Heart right ventricle (tissue), 16 donors: ENCODE results near the gene ALDH1A3. TPM values are rescaled to one million over a fixed set of nuclear protein-coding genes. Genes with fewer than 3 reads are reported as not detected.
A peak's percentile ranks its signal among the peaks of the same experiment; 100 is the strongest.

Source experiments
- ATAC-seq, 8 donors: fragments of 200-7000 bp; cut with Tn5 transposase; one replicate each; pipeline ENCODE4 v1.9.1; 2020; ENCODE audit warnings: mild to moderate bottlenecking in 8 of 8, moderate library complexity in 8 of 8, moderate number of reproducible peaks in 1 of 8
- DNase-seq, 2 donors: peaks; one replicate each; pipeline ENCODE4 v3.0.0-alpha.2; 2020
- H3K27ac ChIP-seq, 10 donors: fragments of 200-600 bp; sonication (generic) in 2 of 10; one replicate each; pipeline versions ENCODE4 v1.5.0 to v1.8.0; 2020 to 2022; ENCODE audit warnings: mild to moderate bottlenecking in 3 of 10
- H3K27me3 ChIP-seq, 7 donors: fragments of 200-600 bp; one replicate each; pipeline ENCODE4 v1.8.0; 2021 to 2022; ENCODE audit warnings: mild to moderate bottlenecking in 2 of 7
- H3K36me3 ChIP-seq, 9 donors: fragments of 200-600 bp; sonication (generic) in 1 of 9; one replicate each; pipeline versions ENCODE4 v1.5.0 to v1.8.0; 2020 to 2022; ENCODE audit warnings: mild to moderate bottlenecking in 2 of 9
- H3K4me1 ChIP-seq, 9 donors: fragments of 200-600 bp; sonication (generic) in 1 of 9; one replicate each; pipeline versions ENCODE4 v1.5.0 to v1.8.0; 2020 to 2022; ENCODE audit warnings: mild to moderate bottlenecking in 4 of 9
- H3K4me3 ChIP-seq, 10 donors: fragments of 200-600 bp; sonication (generic) in 2 of 10; one replicate each; pipeline versions ENCODE4 v1.5.0 to v1.8.0; 2020 to 2022; ENCODE audit warnings: mild to moderate bottlenecking in 7 of 10, moderate library complexity in 2 of 10
- H3K9me3 ChIP-seq, 11 donors: fragments of 200-600 bp in 10 of 11; sonication (generic) in 2 of 11; one replicate each; pipeline versions ENCODE4 v1.5.0 to v1.8.0; 2013 to 2022; ENCODE audit warnings: mild to moderate bottlenecking in 2 of 11, control low read depth in 1 of 11, moderate library complexity in 1 of 11
- CTCF ChIP-seq, 9 donors: fragments of 200-600 bp; sonication (generic) in 2 of 9; IDR thresholded peaks; one replicate each; pipeline versions ENCODE4 v1.5.0 to v1.8.0; 2021 to 2022; ENCODE audit warnings: antibody characterized with exemption in 9 of 9, mild to moderate bottlenecking in 5 of 9, moderate library complexity in 1 of 9
- WGBS, 2 donors: extraction: QIAGEN DNeasy Blood & Tissue Kit; methylation state at CpG; one replicate each; pipeline ENCODE4 v1.1.7; 2013; ENCODE audit warnings: inconsistent platforms in 1 of 2; 5-methylcytosine and 5-hydroxymethylcytosine counted together
- intact Hi-C, 10 donors: fragments of 100-400 bp; cut with DNase I; formaldehyde crosslinking; loops; one replicate each; pipeline versions ENCODE4 v1.11.1 to v1.14.2; 2022
- polyA plus RNA-seq, 2 donors: library from polyadenylated mRNA; stranded (reverse); fragments of 200-250 nt; gene quantifications; one replicate each; pipeline ENCODE4 v1.2.3, GENCODE V29; 2013
- total RNA-seq, 10 donors: library from RNA; stranded (reverse); fragmentation: NEBNext Ultra II Directional in 3 of 10; extraction: Animal tissue kit (Norgen Biotek cat#: 25700) in 3 of 10; gene quantifications; one replicate each; pipeline versions ENCODE4 v1.2.1 to v1.2.4, GENCODE V29; 2021 to 2023
- donor health status: Arrhythmogenic right ventricular cardiomyopathy.
- donor health status: ischemic (EF 13 %, LVEDD 7.1; RV severe dilation, severe dysfunction).
- donor health status: healthy with polysubstance abuse.
- donor health status: DM: no; HTN: yes; CAD: no.
- donor health status: DM: no; HTN: no; CAD: no.
- donor health status: ischemic (EF 25% LVEDD 6.9; RV normal size, moderate dysfunction).
- donor health status: ischemic (EF 25% LVEDD 5.7; RV mildly dilated, moderate dysfunction).
- donor health status: healthy.
- donor health status: DM: yes; HTN: yes; CAD: no.
- donor health status: Ischemic cardiomyopathy.
- donor health status: ischemic (EF 35%, LVEDD 5.7; RV mildly dilated, moderate dysfunction).
- donor health status: nonischemic (EF 11% LVEDD 7.7; RV severe dilation, severe dysfunction).
- donor health status: DM: yes; HTN: yes; CAD: no.
- donor health status: PGD.
- donor health status: ischemic (EF 29% LVEDD 5.4; RV normal size, mild dysfunction).
- donor health status: nonischemic (EF 23%, LVEDD 6.1; RV moderate dilation, normal function).

Gene ALDH1A3
- total and polyA plus RNA-seq, 12 donors: 0.96 to 24.9 (median 2.3) TPM

DNA sequence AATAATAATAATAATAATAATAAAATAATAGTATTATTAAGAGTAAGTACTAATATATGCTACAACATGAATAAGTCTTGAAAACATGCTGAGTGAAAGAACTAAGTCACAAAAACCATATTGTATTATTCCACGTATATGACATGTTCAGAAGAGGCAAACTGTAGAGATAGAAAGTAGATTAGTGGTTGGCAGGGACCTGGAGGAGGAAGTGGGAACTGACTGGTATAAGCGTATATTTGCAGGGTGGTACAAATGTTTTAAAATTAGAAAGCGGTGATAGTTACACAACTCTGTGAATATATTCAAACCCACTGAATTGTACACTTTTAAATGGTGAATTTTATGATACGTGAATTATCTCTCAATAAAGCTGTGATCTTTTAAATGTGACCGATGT lies 72.3 kb downstream of the ALDH1A3 start:
- no peak for DNase-seq
- peaks cover 0 to 6% (median 0%) of the 10 kb centered on the region in 7 donors for H3K27me3 ChIP-seq
- WGBS, 2 donors: 88 to 94% methylated on average over 5 of the region's 5 CpGs
- intact Hi-C loops: no loop called here
- no peak overlapping the region for H3K4me3 ChIP-seq
- peaks cover 0 to 8% (median 0%) of the 10 kb centered on the region in 9 donors for H3K4me1 ChIP-seq
- peaks cover 0 to 4% (median 0%) of the 10 kb centered on the region in 11 donors for H3K9me3 ChIP-seq
- no peak for TF ChIP-seq CTCF (IDR thresholded peaks at IDR 0.05)
- no peak overlapping the region for H3K27ac ChIP-seq
- no peaks in the 10 kb centered on the region for H3K36me3 ChIP-seq
- no peak for ATAC-seq

GRCh38 chr15:100952566-100952965 lies 72.9 kb downstream of the ALDH1A3 start:
- Histone ChIP-seq H3K27me3 (peaks cover 0 to 6% (median 0%) of the 10 kb centered on the region in 7 donors), H3K4me3 (no peak overlapping the region), H3K36me3 (no peaks in the 10 kb centered on the region), H3K27ac (no peak overlapping the region), H3K4me1 (peaks cover 0 to 8% (median 0%) of the 10 kb centered on the region in 9 donors), H3K9me3 (peaks cover 0 to 4% (median 0%) of the 10 kb centered on the region in 11 donors)
- intact Hi-C loops: no loop called here
- WGBS, 2 donors: 78 to 81% methylated on average over 3 of the region's 3 CpGs
- DNase-seq (no peak), ATAC-seq (no peak)
- TF ChIP-seq CTCF (IDR thresholded peaks at IDR 0.05): no peak

DNA sequence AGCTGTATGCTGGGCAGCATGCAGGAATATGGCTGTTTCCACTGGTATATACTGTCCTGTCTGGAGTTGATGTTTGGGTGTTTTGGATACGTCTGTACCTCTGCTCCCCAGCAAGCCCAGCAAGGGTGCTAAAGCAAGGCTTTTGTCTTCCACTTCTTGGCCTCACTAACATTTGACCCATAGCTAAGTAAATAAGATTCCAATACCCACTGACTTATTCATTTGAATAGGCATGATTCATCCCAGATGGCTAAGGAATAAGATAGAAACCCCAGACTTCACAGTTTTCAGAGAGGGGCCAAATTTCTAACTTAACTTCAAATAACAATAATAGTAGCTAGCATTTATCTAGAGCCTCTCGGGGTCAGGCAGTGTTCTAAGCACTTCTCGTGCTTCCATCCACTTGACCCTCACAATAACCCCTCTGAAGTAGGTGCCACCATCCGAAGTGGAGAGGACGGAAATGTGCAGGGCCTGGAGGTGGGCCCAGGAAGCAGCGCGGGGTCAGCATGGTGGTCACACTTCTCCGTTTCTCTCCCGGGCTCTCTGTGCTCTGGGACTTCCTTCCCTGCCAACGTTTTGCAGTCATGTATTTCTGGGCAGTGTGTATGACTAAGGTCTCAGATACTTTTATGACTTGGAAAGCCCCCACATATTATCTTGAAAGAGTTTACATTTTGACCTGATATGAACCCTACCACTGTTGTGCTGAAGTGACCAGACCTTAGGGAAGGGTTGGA lies 78.9 kb downstream of the ALDH1A3 start:
- Histone ChIP-seq H3K27ac (peak overlapping the region in 1 of 10 donors; percentile 41), H3K27me3 (no peaks in the 10 kb centered on the region), H3K4me3 (no peak overlapping the region), H3K9me3 (peaks cover 0 to 4% (median 0%) of the 10 kb centered on the region in 11 donors), H3K36me3 (no peaks in the 10 kb centered on the region), H3K4me1 (peaks cover 0 to 25% (median 8%) of the 10 kb centered on the region in 9 donors)
- WGBS, 2 donors: 42 to 54% methylated on average over 10 of the region's 10 CpGs
- no peak for TF ChIP-seq CTCF (IDR thresholded peaks at IDR 0.05)
- ATAC-seq (no peak), DNase-seq (no peak)
- intact Hi-C loops: no loop called here

- Histone ChIP-seq H3K4me1 (peaks cover 0 to 25% (median 8%) of the 10 kb centered on the region in 9 donors), H3K27me3 (no peaks in the 10 kb centered on the region), H3K4me3 (no peak overlapping the region), H3K27ac (peak overlapping the region in 1 of 10 donors; percentile 41), H3K36me3 (no peaks in the 10 kb centered on the region), H3K9me3 (peaks cover 0 to 4% (median 0%) of the 10 kb centered on the region in 11 donors)
- TF ChIP-seq CTCF (IDR thresholded peaks at IDR 0.05): no peak
- ATAC-seq: peak in 3 of 8 donors; percentile 24 to 42 (median 30)
- 74 to 77% methylated on average over 14 of the region's 14 CpGs for WGBS, 2 donors
- intact Hi-C loops: no loop called here
- DNase-seq: no peak
Observed at GRCh38 chr15:100959066-100960050, 79.7 kb downstream of the ALDH1A3 start.
